ENCODE data around the gene PRKN. TPM values are rescaled to one million over a fixed set of nuclear protein-coding genes. Genes with fewer than 3 reads are reported as not detected.

The PRKN gene
- total RNA-seq, 1 experiment from 2014 or later, result not detected

- Histone ChIP-seq H4K20me1 (ENCODE audit: insufficient read depth) (no peaks in the 10 kb centered on the region), H3F3A (ENCODE audit: insufficient read depth, low read depth) (no peaks in the 10 kb centered on the region), H3K36me3 (ENCODE audit: low read depth) (no peaks in the 10 kb centered on the region), H3K9me3 (ENCODE audit: insufficient read depth, low read depth) (no peaks in the 10 kb centered on the region), H3K27me3 (ENCODE audit: insufficient read depth, low read depth) (no peaks in the 10 kb centered on the region), H3K4me3 (no peak overlapping the region), H2AFZ (no peak overlapping the region), H3K79me2 (ENCODE audit: low read depth) (no peaks in the 10 kb centered on the region), H3K27ac (no peak overlapping the region), H3K9me2 (ENCODE audit: insufficient read depth) (no peaks in the 10 kb centered on the region), H3K4me2 (no peak overlapping the region), H3K4me1 (replicated peaks; ENCODE audit: insufficient read depth) (no peaks in the 10 kb centered on the region)
- CTCF ChIA-PET, result no interaction called here
- no TSS peak for BruUV-seq (replicated peaks)
- no peak for TF ChIP-seq EZH2 (IDR thresholded peaks at IDR 0.05; ENCODE audit: low read depth)
- no peak for TF ChIP-seq CTCF (conservative IDR thresholded peaks at IDR 0.05)
- POLR2A ChIA-PET (ENCODE audit: unreplicated experiment), result no interaction called here
- no peak for DNase-seq
- intact Hi-C loops (cut with micrococcal nuclease; ENCODE audit: unreplicated experiment), result no loop called here
Observed at GRCh38 chr6:162722633-162723032, 4.9 kb downstream of the PRKN start.

- DNase-seq, result no peak
- Histone ChIP-seq H3K79me2 (ENCODE audit: low read depth) (no peaks in the 10 kb centered on the region), H3K4me1 (replicated peaks; ENCODE audit: insufficient read depth) (no peaks in the 10 kb centered on the region), H3F3A (ENCODE audit: insufficient read depth, low read depth) (no peaks in the 10 kb centered on the region), H3K36me3 (ENCODE audit: low read depth) (no peaks in the 10 kb centered on the region), H3K27ac (no peak overlapping the region), H3K9me3 (ENCODE audit: insufficient read depth, low read depth) (no peaks in the 10 kb centered on the region), H3K4me2 (no peak overlapping the region), H2AFZ (no peak overlapping the region), H4K20me1 (ENCODE audit: insufficient read depth) (no peaks in the 10 kb centered on the region), H3K4me3 (no peak overlapping the region), H3K9me2 (ENCODE audit: insufficient read depth) (no peaks in the 10 kb centered on the region), H3K27me3 (ENCODE audit: insufficient read depth, low read depth) (no peaks in the 10 kb centered on the region)
- no TSS peak for BruUV-seq (replicated peaks)
- CTCF ChIA-PET, result no interaction called here
- no peak for TF ChIP-seq CTCF (conservative IDR thresholded peaks at IDR 0.05)
- no peak for TF ChIP-seq EZH2 (IDR thresholded peaks at IDR 0.05; ENCODE audit: low read depth)
- intact Hi-C loops (cut with micrococcal nuclease; ENCODE audit: unreplicated experiment), result no loop called here
- POLR2A ChIA-PET (ENCODE audit: unreplicated experiment), result no interaction called here
Observed at GRCh38 chr6:162722226-162722625, 5.3 kb downstream of the PRKN start.

GRCh38 chr6:162721404-162721687, 6.2 kb downstream of the PRKN start:
- Histone ChIP-seq H3K4me2 (no peak overlapping the region), H3K27ac (no peak overlapping the region), H3K79me2 (ENCODE audit: low read depth) (no peaks in the 10 kb centered on the region), H4K20me1 (ENCODE audit: insufficient read depth) (no peaks in the 10 kb centered on the region), H3F3A (ENCODE audit: insufficient read depth, low read depth) (no peaks in the 10 kb centered on the region), H3K4me1 (replicated peaks; ENCODE audit: insufficient read depth) (no peaks in the 10 kb centered on the region), H3K27me3 (ENCODE audit: insufficient read depth, low read depth) (no peaks in the 10 kb centered on the region), H3K9me3 (ENCODE audit: insufficient read depth, low read depth) (no peaks in the 10 kb centered on the region), H2AFZ (no peak overlapping the region), H3K36me3 (ENCODE audit: low read depth) (no peaks in the 10 kb centered on the region), H3K4me3 (no peak overlapping the region), H3K9me2 (ENCODE audit: insufficient read depth) (no peaks in the 10 kb centered on the region)
- intact Hi-C loops (cut with micrococcal nuclease; ENCODE audit: unreplicated experiment), result no loop called here
- ChIA-PET POLR2A (ENCODE audit: unreplicated experiment) (no interaction called here), CTCF (no interaction called here)
- no peak for DNase-seq
- TF ChIP-seq EZH2 (IDR thresholded peaks at IDR 0.05; ENCODE audit: low read depth), result no peak
- no peak for TF ChIP-seq CTCF (conservative IDR thresholded peaks at IDR 0.05)
- BruUV-seq (replicated peaks), result no TSS peak
